Hematopoietic multipotent progenitor cell treated with erythropoietin and hydrocortisone succinate and interleukin-3 and kit ligand, for 8 days (in vitro differentiated cells): ENCODE data around the gene MCM3AP.
A peak's percentile ranks its signal among the peaks of the same experiment; 100 is the strongest.
"Not testable (repeated sequence)": the region's sequence is repeated elsewhere in the genome, so short reads cannot be mapped to it uniquely, and the experiment has no call there.

ENCODE experiments used
- DNase-seq: peaks from one replicate; pipeline ENCODE4 v3.0.0-alpha.2; 2015

Gene MCM3AP

DNA sequence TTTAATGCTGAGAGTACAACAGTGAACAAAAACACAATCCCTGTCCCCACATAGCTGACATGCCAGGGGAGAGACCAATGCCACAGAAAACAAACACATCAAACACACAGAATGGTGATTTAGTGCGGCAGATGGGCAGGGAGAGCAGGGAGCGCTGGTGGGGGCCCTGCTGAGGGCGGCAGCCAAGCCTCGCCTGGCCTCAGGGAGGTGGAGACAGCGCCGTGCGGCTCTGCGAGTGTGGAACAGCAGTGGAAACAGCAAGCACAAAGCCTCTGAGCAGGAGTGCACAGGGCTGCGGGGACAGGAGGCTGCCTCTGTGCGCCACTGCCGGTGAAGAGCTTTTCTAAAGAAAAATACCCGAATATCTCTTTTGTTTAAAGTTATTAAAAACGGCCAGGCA is 17.0 kb downstream of the MCM3AP start:
- DNase-seq: no peak

DNA sequence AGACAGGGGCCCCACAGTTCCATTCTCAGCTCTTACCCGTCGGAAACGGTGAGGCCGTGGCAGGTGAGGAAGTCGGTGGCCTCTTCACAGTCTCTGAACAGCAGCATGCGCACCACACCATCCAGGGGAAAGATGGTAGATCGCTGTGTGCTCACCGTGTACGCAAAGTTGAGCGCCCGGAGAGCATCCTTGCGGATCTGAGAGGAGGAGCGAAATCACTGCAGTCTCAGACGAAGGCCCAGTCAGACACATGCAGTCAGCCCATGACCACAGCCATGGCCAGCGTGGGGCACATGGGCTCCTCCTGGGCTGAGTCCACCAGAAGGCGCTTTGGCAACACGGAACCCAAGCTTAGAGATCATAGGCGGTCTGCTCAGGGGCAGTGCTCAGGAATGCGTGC is 18.5 kb downstream of the MCM3AP start:
- no peak for DNase-seq

DNA sequence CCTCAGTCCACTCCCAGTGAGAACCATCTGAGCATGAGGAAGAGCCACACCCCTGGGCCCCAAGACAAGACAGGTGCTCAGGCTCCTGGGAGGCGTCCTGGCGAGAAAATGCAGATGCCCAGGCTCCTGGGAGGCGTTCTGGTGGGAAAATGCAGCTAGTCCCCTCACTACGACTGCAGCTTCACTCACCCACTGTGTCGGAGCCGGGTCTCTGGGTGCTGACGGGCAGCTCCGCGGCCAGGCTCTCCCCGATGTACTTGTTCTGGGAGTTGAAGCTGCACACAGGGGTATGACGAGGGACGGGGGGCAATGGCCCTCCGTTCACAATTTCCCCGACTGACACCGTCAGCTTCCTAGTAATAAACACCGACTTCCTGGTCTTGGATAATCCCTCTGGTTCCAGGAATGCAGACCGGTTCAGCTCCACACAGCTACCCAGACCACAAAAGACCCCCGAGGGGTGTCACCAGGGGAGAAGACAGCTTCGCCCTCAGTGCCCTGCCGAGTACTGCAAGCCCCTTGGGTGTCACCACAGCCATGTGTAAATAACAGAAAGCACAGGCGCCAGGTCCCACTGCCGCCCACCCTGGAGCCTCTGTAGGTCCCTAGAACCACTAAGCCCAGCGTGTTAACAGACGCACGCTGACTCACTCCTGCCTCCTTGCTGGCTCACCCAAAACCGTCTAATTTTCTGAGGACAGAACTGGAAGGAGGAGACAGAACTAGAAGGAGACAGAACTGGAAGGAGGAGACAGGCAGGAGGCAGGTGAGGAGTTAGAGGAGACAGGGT is 19.5 kb downstream of the MCM3AP start:
- DNase-seq: no peak

DNA sequence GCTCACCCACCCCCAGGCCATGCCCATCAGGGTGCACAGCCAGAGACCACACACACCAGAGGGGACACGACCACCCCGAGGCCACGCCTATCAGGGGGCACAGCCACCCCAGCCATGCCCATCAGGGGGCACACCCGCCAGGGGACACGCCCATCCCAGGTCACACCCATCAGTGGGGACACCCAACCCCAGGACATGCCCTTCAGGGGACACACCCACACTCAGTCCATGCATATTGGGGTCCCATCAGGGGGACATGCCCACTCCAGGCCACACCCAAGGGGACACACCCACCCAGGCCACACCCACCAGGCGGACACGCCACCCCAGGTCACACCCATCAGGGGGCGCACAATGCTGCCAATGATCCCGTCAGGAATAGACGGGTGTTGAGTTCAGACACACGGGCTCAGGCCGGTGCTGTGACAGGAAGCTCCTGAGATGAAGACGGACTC is 20.7 kb downstream of the MCM3AP start:
- peak; percentile 56 for DNase-seq

DNA sequence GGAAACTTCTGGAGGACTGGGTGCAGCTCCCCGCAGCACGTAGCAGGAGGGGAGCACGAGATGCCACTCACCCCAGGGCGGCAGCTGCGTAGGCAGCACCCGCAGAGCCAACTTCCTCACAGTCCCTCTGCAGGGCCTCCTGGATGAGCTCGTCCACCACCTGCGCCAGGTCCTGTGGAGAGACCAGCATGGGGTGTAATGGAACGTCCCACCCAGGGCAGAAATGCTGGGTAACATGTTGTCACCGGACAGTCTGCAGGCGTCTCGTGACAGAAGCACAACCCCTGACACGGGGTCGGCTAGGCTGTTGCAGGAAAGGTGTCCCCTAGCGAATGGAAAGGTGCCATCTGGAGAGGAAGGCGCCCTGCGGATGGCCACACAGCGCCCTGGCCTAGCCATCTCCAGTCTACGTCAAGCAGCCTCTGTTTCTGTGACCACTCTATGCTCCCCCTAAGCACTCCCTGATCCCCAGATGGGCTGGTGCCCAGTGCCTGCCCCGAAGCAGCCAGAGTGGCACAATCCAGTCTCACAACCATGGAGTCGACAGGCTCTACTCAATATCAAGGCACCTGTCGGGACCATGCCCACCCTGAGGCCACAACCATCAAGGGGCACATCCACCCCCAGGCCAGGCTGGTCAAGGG is 21.2 kb downstream of the MCM3AP start:
- DNase-seq: no peak

DNA sequence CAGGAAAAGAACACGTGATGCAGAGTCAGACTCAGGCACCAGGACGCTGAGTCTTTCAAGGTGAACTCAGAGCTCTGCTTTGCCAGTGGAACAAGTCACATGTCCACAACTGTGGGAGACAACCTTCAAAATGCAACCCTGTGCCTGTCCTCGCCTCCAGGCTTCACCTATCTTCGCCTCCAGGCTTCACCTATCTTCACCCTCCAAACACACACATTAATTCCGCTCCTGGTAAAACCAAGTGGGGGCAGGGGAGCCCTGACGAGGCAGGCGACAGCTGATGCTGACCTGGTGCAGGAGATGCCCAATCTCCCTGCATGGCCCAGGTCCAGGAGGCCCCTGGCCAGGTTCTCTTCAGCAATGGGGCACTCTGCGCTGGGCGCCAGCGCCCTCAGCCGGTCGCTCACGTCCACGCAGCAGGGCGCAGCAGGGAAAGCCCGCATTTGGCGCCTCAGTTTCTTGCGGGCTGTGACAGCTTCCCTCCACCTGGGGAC is 28.9 kb downstream of the MCM3AP start:
- DNase-seq: no peak

DNA sequence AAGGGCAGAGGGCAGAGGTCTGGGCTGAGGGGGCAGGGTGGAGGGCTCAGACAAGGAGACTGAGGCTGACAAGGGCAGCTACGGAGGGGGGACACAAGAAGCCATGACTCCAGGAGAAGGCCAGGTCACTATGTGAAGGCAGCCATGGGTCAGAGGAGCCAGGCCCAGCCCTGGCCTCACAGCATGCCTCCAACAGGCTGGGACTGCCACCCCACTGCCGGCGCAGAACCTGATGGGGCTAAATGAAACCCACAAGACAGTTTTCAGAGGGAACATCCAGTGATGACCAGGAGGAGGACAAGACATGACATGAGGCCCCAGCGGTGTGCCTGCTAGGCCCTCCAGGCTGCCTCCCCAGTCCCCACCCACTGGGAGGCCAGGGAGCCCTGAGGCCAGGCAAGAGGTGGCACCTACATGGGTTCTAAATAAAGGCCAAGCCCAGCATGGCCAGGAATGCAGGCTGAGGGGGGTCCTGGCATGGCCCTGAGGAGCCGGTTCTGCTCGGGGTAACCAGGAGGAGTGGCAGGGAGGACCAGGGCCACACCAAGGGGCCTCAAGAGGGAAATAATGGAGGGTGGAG is 29.6 kb downstream of the MCM3AP start:
- DNase-seq: no peak

DNA sequence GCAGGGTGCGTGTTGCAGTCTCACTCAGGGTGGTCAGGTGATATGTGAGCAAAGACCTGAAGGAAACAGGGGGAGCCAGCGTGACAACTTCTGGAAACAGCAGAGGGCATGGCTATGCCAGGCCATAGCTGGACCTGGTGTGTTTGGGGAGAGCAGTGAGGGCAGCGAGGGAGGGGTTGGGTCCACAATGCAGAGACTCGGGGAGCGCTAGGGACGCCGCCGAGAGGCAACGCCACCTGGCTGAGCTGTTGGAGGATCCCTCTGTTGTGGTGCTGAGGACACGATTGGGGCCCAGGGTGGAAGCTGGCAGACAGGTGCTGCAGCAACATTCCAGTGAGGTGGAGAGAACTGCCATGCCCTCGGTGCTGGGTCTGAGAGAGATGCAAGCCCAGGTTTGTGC is 30.2 kb downstream of the MCM3AP start:
- no peak for DNase-seq

DNA sequence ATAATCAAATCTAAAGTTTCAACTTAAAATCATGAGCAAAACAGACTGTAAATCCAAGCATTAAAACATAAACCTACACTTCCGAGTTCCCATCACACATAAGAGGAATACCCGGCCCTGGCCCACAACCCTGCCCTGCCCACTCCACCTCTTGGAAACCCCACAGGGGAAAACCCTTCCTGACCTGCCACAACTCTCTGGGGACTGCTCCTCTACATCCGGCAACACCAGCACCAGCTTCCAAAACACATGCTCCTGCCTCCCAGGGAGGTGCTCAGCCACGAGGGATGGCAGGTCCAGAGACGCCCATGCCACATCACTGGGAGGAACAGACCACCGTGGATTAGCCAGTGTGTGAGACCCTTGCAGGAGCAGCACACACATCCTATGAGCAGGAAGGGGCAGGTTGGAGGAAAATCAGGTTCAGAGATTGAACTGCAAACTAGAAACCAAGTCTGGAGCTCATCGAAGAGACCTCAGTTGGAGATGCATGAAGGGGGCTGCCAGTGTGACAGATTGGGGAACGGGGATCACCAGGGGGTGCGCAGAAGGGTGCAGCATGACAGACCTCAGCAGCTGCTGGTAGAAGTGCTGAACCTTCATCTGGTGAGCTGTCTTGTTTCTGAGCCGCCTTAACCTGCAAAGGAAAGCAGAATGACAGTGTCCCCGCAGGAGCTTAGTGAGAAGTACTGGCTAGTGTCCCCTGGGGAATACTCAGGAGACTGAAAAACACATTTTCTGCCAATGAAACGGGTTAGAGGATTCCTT is 31.0 kb downstream of the MCM3AP start:
- DNase-seq: no peak

DNA sequence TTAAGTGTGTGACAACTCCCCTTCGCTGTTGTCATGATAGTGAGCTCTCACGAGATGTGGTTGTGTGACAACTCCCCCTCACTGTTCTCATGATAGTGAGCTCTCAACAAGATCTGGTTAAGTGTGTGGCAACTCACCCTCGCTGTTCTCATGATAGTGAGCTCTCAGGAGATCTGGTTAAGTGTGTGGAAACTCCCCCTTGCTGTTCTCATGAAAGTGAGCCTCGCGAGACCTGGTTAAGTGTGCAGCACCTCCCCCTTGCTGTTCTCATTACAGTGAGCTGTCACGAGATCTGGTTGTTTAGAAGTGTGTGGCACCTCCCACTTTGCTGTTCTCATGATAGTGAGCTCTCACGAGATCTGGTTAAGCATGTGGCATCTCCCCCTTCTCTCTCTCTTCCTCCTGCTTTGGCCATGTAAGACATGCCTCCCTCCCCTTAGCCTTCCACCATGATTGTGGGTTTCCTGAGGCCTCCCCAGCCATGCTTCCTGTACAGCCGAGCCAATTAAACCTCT is 31.7 kb downstream of the MCM3AP start:
- peak; percentile 81 for DNase-seq

DNA sequence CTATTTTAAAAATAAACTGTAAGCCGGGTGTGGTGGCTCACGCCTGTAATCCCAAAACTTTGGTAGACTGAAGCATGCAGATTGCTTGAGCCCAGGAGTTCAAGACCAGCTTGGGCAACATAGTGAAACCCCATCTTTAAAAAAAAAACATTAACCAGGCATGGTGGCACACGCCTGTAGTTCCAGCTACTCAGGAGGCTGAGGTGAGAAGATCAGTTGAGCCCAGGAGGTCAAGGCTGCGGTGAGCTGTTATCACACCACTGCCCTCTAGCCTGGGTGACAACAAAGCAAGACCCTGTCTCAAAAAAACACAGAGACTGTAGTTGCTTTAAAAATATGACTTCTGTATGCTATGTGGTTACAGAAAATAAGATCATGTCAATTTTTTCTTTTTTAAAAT is 32.6 kb downstream of the MCM3AP start:
- no peak for DNase-seq

DNA sequence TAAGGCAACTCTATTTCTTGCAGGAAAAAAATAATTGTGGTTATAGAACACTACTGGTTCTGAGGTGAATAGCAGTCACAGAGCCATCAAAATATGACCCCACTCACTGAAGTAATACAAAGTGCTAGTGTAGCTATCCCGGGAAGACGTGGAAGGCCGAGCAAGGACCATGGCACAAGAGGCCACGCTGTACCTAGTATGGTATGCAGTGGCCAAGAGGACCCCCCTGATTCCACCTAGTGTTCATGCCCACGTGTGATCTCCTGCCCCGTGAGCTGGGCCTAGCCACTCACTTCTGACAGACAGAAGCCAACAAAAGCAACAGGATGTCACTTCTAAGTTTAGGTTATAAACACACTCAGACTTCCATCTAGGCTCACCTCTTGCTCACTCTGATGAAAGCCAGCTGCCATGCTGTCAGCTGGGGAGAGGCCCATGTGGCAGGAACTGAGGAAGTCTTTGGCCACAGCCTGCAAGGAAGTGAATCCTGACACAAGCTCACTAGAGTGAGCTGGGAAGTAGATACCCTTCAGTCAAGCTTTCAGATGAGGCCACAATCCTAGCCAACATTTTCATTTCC is 35.2 kb downstream of the MCM3AP start:
- DNase-seq: no peak

DNA sequence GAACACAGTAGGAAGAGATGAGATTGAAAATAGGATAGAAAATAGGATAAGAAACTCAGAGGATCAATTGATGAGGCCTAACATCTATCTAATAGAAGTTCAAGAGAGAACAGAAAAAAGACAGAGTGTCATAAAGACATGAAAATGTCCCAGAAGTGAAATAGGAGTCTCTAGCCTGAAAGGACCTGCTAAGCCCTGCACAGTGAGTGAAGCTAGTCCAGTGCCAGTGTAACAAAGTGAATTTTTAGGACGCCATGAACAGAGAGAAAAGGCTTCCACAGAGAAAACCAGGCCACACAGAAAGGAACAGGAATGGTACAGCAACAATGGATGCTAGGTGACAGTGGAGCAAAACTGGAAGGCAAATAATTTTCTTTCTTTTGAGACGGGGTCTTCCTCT is 36.6 kb downstream of the MCM3AP start:
- DNase-seq: no peak

DNA sequence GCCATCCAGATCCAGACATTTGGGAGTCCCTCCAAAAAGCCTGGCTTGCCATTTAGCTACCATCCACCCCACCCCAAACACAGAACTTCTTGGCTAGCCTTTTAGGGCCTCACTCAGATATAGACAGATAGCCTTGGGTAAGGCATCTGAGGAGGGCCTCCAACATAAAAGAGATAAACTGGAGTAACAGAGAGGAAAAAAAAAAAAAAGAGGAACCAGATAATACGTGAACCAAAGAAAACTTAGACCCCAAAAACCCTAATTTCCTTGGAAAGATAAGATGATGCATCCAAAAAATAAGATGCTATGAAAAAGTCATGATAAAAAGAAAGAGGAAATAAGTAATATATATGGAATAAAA is 37.0 kb downstream of the MCM3AP start:
- peak; percentile 37 for DNase-seq

DNA sequence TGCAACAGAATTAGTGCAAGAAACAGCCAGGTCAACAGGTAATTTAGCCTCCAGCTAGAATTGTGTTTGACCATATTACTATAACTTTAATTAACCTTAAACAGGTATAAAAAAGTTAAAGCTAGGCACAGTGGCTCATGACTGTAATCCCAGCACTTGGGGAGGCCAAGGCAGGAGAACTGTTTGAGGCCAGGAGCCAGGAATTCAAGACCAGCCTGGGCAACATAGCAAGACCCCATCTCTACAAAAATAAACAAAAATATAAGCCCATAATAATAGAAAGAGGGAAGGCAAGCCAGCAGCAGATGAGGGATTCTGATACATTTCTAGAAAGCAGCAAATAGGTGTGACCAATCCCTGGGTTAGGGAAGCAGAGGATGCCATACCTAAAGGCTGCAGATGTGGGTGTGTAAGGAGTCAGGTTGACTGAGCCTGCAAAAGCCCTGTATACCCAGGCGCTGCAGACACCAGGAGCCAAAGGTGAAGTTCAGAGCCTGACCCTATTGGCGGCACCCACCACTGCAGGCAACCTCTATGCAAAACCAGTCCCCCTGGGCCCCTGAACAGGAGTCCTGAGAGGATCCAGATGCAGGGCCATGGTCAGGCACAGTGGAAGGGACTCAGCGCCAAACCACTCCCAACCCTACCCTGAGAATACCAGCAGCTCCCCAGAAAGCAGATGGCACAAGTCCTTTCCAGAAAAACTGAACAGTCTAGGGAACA is 37.6 kb downstream of the MCM3AP start:
- no peak for DNase-seq

DNA sequence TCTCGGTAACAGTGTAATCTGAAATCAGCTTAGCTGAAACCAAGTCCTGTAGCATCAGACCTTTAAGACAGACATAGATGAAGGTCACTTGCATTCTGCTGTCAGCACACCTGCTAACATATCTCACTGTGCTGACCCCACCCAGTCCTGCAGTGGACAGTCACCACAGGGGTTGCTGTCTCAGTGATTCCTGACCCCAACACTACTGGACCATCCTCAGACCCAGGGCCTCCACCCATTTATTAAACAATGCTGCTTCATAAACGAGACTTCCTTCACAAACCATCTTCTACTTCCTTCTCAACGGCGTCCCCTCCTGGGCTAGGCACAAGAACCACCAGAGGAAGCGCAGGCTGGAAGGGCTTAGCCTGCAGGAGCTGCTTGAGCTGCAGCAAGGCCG is 39.1 kb downstream of the MCM3AP start:
- DNase-seq: no peak

DNA sequence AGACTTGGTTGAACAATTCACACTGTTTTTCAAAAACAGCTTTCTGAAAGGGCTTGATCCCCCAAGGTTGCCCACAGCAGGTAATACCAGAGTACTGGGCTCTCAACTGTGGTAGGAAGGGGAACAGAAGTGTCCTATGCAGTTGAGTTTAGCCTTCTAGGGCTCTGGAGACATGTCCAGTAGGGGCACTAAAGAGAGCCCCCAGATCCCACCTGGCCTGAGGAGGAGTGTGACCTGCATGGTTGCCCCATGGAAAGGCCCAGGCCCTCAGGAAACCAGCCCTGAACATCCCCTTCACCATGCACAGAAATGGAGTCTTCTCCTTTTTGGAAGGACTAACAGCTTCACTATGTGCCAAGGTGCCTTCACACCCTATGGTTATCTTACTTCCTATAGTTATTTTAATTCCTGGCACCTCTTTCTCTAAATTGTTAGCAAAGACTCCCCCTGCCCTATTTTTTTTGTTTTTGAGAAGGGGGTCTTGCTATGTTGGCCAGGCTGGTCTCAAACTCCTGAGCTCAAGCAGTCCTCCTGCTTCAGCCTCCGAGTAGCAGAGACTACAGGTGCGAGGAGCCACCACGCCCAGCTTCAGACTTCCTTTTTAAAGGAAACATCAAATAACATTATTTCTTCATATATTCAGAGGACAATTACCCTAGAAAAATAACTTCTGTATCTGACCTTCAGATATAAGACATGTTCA is 40.0 kb downstream of the MCM3AP start:
- no peak for DNase-seq

DNA sequence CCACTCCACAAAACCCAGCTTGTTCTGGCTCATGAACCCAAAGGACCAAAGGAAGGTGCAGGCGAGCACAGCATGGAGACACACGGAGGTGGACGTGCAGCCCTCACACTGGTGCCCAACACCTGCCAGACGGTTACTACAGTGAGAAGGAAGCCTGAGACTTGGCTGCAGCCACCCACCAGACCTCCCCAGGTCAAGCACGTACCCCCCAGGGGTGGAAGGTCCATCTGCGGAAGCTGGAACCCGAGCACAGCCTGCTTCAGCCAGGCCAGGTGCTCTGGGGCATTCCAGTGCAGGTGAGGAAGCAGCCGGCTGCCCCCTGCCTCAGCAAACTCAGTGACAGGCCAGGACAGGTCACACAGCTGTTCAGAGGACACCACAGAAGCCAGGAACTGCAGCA is 40.8 kb downstream of the MCM3AP start:
- DNase-seq: no peak

DNA sequence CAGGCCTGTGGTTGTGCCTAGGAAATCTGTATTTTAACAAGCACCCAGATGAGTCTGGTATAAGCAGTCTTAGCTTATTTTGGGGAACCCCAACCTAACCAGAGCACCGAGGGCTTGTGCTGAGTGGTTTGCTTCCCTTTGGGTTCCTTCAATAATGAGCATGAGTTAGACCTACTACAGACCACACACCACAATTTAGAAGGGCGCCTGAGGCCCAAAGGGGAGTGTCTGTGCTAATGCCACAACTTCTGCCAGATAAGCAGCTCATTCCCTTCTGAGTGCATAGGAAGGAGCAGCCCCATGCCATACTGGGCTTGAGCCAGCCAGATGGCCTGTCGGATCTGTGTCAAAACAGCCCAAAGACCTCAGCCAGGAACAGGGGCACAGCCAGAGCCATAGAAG is 41.5 kb downstream of the MCM3AP start:
- DNase-seq: peak; percentile 58

DNA sequence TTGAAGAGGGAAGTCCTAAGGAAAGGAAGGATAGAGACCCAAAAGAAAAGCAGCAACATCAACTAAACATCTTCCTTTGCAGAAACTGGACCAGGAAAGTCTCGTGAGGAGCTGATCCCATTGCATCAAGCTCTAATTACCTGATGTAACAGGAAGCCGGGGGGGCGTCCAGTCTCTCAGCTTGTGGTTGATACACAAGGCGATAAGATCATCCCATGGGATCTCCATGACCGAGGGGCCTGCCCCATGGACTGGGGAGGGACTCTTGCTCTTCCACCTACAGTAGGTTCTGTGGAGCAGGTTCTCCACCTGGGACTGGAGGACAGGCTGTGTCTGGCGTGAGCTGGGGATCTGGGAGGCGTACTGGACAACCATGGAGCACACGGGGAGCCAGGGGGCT is 42.1 kb downstream of the MCM3AP start:
- no peak for DNase-seq

DNA sequence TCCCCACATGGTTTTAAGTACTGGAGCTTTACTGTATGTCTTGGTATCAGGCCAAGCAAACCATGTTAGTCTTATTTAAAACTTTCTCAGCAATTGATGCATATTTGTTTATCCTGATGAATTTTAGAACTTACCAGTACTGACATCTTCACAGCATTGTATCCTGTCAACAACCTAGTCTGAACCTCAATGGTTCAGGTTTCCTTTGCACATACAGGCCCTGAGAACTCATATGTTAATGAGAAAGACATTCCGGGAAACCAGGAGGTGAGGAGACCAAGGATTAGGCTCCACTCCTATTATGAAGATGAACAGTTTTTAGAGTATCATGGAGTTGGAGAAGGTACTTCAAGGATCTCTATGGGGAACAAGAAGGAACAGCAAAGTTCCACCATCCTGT is 43.8 kb downstream of the MCM3AP start:
- not testable (repeated sequence) for DNase-seq
